Measurements from ENCODE around the gene DTNB.

- TF ChIP-seq CTCF (IDR thresholded peaks at IDR 0.05) (no peak), EP300 (IDR thresholded peaks at IDR 0.05) (no peak), POLR2A (IDR thresholded peaks at IDR 0.05) (no peak)
Measured at GRCh38 chr2:25674077-25674362, 643 bp upstream of the DTNB start.
